BE2C (cell line): ENCODE data around the gene RAPGEF2.

Experiments used
- DNase-seq: peaks from one replicate; pipeline ENCODE4 v3.0.0-alpha.2; 2020
- H3K27me3 ChIP-seq: fragments of 250-450 bp; sonication (Bioruptor Pico); 2 replicates; pipeline ENCODE4 v1.5.1; 2020; ENCODE audit warnings: mild to moderate bottlenecking
- H3K36me3 ChIP-seq: fragments of 250-450 bp; sonication (Bioruptor Pico); 2 replicates; pipeline ENCODE4 v1.5.1; 2020; ENCODE audit warnings: mild to moderate bottlenecking
- H3K4me1 ChIP-seq: fragments of 250-450 bp; sonication (Bioruptor Pico); 2 replicates; pipeline ENCODE4 v1.5.1; 2020
- H3K4me3 ChIP-seq: 2 replicates; pipeline ENCODE4 v1.5.1; 2011; ENCODE audit warnings: low read depth, low read length
- H3K9me3 ChIP-seq: fragments of 250-450 bp; sonication (Bioruptor Pico); 2 replicates; pipeline ENCODE4 v1.5.1; 2020
- TF ChIP-seq, protein P1 (sequence below): IDR thresholded peaks from 2 replicates; pipeline ENCODE4 v1.5.1; 2012; ENCODE audit warnings: mild to moderate bottlenecking, low read depth, low read length

Gene RAPGEF2

DNA sequence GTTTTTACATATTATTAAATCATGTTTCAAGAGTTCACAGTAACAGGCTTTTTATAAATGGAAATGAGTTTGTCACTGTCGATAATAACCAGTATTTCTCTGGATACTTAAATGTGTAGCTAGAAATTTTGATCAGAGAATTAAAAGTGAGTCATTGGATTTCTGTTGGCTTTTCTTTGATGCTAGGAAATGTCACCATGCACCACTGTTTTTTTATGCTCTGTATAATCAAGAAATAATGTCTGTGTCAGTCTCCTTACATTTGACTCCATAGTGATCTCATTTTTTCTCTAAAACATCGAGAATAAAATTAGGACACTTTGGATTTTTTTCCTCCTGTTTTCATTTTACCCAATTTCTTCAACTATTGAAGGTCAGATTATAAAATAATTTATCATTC, 234.2 kb downstream of the RAPGEF2 start:
- Histone ChIP-seq H3K27me3 (no peaks in the 10 kb centered on the region), H3K4me3 (no peak overlapping the region), H3K9me3 (no peaks in the 10 kb centered on the region), H3K36me3 (peaks cover 65% of the 10 kb centered on the region), H3K4me1 (no peaks in the 10 kb centered on the region)
- TF ChIP-seq, protein P1, sequence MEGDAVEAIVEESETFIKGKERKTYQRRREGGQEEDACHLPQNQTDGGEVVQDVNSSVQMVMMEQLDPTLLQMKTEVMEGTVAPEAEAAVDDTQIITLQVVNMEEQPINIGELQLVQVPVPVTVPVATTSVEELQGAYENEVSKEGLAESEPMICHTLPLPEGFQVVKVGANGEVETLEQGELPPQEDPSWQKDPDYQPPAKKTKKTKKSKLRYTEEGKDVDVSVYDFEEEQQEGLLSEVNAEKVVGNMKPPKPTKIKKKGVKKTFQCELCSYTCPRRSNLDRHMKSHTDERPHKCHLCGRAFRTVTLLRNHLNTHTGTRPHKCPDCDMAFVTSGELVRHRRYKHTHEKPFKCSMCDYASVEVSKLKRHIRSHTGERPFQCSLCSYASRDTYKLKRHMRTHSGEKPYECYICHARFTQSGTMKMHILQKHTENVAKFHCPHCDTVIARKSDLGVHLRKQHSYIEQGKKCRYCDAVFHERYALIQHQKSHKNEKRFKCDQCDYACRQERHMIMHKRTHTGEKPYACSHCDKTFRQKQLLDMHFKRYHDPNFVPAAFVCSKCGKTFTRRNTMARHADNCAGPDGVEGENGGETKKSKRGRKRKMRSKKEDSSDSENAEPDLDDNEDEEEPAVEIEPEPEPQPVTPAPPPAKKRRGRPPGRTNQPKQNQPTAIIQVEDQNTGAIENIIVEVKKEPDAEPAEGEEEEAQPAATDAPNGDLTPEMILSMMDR, result no peak
- no peak for DNase-seq

DNA sequence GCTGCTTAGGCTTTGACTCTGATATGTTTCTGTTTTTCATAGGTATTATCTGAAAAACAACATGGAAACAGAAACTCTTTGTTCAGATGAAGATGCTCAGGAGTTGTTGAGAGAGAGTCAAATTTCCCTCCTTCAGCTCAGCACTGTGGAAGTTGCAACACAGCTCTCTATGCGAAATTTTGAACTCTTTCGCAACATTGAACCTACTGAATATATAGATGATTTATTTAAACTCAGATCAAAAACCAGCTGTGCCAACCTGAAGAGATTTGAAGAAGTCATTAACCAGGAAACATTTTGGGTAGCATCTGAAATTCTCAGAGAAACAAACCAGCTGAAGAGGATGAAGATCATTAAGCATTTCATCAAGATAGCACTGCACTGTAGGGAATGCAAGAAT, 238.6 kb downstream of the RAPGEF2 start:
- Histone ChIP-seq H3K36me3 (peaks cover 59% of the 10 kb centered on the region), H3K4me3 (no peak overlapping the region), H3K27me3 (no peaks in the 10 kb centered on the region), H3K4me1 (no peaks in the 10 kb centered on the region), H3K9me3 (no peaks in the 10 kb centered on the region)
- TF ChIP-seq, protein P1, result no peak
- no peak for DNase-seq

DNA sequence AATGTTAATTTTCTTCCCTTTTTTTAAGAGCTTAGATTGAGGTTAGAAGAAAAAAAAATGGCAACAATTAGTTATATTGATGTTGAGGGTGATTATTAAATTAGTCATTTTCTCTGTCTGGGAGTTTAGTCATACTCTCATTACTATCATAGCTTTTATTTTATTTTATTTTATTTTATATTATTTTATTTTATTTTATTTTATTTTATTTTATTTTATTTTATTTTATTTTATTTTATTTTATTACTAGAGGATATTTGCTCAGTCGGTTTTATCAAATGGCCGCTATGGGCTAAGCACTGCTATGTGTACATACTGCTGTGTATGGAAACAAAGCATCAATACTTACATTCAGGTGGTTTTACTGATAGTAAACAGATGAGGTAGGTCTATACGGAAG, 239.5 kb downstream of the RAPGEF2 start:
- no peak overlapping the region for H3K4me3 ChIP-seq
- H3K27me3 ChIP-seq, result no peaks in the 10 kb centered on the region
- DNase-seq, result no peak
- no peaks in the 10 kb centered on the region for H3K9me3 ChIP-seq
- H3K36me3 ChIP-seq, result peaks cover 65% of the 10 kb centered on the region
- no peaks in the 10 kb centered on the region for H3K4me1 ChIP-seq
- TF ChIP-seq, protein P1, result no peak

DNA sequence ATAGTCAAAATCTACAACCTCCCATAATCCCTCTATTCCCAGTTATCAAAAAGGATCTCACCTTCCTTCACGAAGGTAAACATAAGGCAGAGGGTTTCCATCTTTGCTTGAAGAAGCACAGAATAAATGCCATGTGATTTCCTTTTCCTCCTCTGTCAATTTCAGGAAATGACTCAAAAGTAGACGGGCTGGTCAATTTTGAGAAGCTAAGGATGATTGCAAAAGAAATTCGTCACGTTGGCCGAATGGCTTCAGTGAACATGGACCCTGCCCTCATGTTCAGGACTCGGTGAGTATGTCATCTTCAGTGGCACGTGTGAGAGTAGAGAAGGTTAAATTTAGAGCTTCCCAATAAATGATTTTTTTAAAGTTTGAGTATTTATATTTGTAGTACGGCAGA, 240.2 kb downstream of the RAPGEF2 start:
- DNase-seq, result no peak
- TF ChIP-seq, protein P1, result no peak
- H3K27me3 ChIP-seq, result no peaks in the 10 kb centered on the region
- H3K4me1 ChIP-seq, result no peaks in the 10 kb centered on the region
- H3K36me3 ChIP-seq, result peaks cover 66% of the 10 kb centered on the region
- H3K4me3 ChIP-seq, result no peak overlapping the region
- no peaks in the 10 kb centered on the region for H3K9me3 ChIP-seq

DNA sequence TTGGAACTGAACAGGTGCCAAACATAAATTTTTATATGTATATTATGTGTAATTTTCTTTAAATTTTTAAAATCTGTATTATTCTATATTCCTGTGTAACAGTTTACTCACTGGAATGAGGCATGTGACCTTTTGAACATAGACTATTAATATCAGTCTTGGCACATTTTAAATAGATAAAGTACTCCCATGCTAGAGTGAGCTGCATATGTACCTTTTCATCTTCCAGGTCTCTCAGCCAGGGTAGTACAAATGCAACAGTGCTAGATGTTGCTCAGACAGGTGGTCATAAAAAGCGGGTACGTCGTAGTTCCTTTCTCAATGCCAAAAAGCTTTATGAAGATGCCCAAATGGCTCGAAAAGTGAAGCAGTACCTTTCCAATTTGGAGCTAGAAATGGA, 242.0 kb downstream of the RAPGEF2 start:
- no peaks in the 10 kb centered on the region for H3K9me3 ChIP-seq
- DNase-seq, result no peak
- no peaks in the 10 kb centered on the region for H3K4me1 ChIP-seq
- H3K27me3 ChIP-seq, result no peaks in the 10 kb centered on the region
- TF ChIP-seq, protein P1, result no peak
- no peak overlapping the region for H3K4me3 ChIP-seq
- H3K36me3 ChIP-seq, result peaks cover 59% of the 10 kb centered on the region

DNA sequence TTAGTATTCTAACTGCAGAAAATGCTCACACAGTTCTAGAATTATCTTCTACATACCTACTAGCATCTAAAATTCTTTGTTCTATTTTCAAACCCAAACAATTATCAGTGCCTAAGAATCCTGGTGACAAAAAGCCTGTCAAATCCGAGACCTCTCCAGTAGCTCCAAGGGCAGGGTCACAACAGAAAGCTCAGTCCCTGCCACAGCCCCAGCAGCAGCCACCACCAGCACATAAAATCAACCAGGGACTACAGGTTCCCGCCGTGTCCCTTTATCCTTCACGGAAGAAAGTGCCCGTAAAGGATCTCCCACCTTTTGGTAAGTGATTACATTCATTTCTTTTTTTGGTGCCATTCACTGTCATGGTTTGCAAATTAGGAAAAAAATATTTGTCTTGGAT, 243.8 kb downstream of the RAPGEF2 start:
- H3K27me3 ChIP-seq, result no peaks in the 10 kb centered on the region
- H3K4me1 ChIP-seq, result no peaks in the 10 kb centered on the region
- H3K4me3 ChIP-seq, result no peak overlapping the region
- H3K9me3 ChIP-seq, result no peaks in the 10 kb centered on the region
- peaks cover 63% of the 10 kb centered on the region for H3K36me3 ChIP-seq
- TF ChIP-seq, protein P1, result no peak
- DNase-seq, result no peak
